Measurements from ENCODE around the gene ZNF330.

ZNF330 gene

GRCh38 chr4:141255016-141255415 is 34.3 kb downstream of the ZNF330 start:
- Histone ChIP-seq H3K27ac (ENCODE audit: low read depth, low read length) (no peak overlapping the region), H3K27me3 (ENCODE audit: control insufficient read depth, insufficient read depth, low read length) (no peaks in the 10 kb centered on the region), H3K9me3 (ENCODE audit: control insufficient read depth, insufficient read depth, low read length) (no peaks in the 10 kb centered on the region), H3K9ac (ENCODE audit: low read depth, low read length) (no peak overlapping the region), H3K4me1 (ENCODE audit: control insufficient read depth, insufficient read depth, low read length) (no peaks in the 10 kb centered on the region), H3K36me3 (ENCODE audit: control insufficient read depth, insufficient read depth, low read length) (no peaks in the 10 kb centered on the region), H3K4me3 (ENCODE audit: low read depth, low read length) (no peak overlapping the region)

- Histone ChIP-seq H3K27me3 (ENCODE audit: control insufficient read depth, insufficient read depth, low read length) (no peaks in the 10 kb centered on the region), H3K4me1 (ENCODE audit: control insufficient read depth, insufficient read depth, low read length) (no peaks in the 10 kb centered on the region), H3K4me3 (ENCODE audit: low read depth, low read length) (no peak overlapping the region), H3K9ac (ENCODE audit: low read depth, low read length) (no peak overlapping the region), H3K36me3 (ENCODE audit: control insufficient read depth, insufficient read depth, low read length) (no peaks in the 10 kb centered on the region), H3K9me3 (ENCODE audit: control insufficient read depth, insufficient read depth, low read length) (no peaks in the 10 kb centered on the region), H3K27ac (ENCODE audit: low read depth, low read length) (no peak overlapping the region)
Observed at GRCh38 chr4:141258558-141258957, 37.9 kb downstream of the ZNF330 start.

GRCh38 chr4:141275834-141276233 is 55.1 kb downstream of the ZNF330 start:
- H3K4me3 ChIP-seq (ENCODE audit: low read depth, low read length) = no peak overlapping the region
- H3K9me3 ChIP-seq (ENCODE audit: control insufficient read depth, insufficient read depth, low read length) = no peaks in the 10 kb centered on the region
- no peak overlapping the region for H3K27ac ChIP-seq (ENCODE audit: low read depth, low read length)
- H3K4me1 ChIP-seq (ENCODE audit: control insufficient read depth, insufficient read depth, low read length) = no peaks in the 10 kb centered on the region
- no peak overlapping the region for H3K9ac ChIP-seq (ENCODE audit: low read depth, low read length)
- no peaks in the 10 kb centered on the region for H3K36me3 ChIP-seq (ENCODE audit: control insufficient read depth, insufficient read depth, low read length)
- H3K27me3 ChIP-seq (ENCODE audit: control insufficient read depth, insufficient read depth, low read length) = no peaks in the 10 kb centered on the region

- Histone ChIP-seq H3K9ac (ENCODE audit: low read depth, low read length) (no peak overlapping the region), H3K9me3 (ENCODE audit: control insufficient read depth, insufficient read depth, low read length) (no peaks in the 10 kb centered on the region), H3K4me3 (ENCODE audit: low read depth, low read length) (no peak overlapping the region), H3K36me3 (ENCODE audit: control insufficient read depth, insufficient read depth, low read length) (no peaks in the 10 kb centered on the region), H3K4me1 (ENCODE audit: control insufficient read depth, insufficient read depth, low read length) (no peaks in the 10 kb centered on the region), H3K27me3 (ENCODE audit: control insufficient read depth, insufficient read depth, low read length) (no peaks in the 10 kb centered on the region), H3K27ac (ENCODE audit: low read depth, low read length) (no peak overlapping the region)
Observed at GRCh38 chr4:141283152-141283551, 62.5 kb downstream of the ZNF330 start.

- Histone ChIP-seq H3K27me3 (ENCODE audit: control insufficient read depth, insufficient read depth, low read length) (no peaks in the 10 kb centered on the region), H3K4me1 (ENCODE audit: control insufficient read depth, insufficient read depth, low read length) (no peaks in the 10 kb centered on the region), H3K9ac (ENCODE audit: low read depth, low read length) (no peak overlapping the region), H3K36me3 (ENCODE audit: control insufficient read depth, insufficient read depth, low read length) (no peaks in the 10 kb centered on the region), H3K9me3 (ENCODE audit: control insufficient read depth, insufficient read depth, low read length) (no peaks in the 10 kb centered on the region), H3K27ac (ENCODE audit: low read depth, low read length) (no peak overlapping the region), H3K4me3 (ENCODE audit: low read depth, low read length) (no peak overlapping the region)
Observed at GRCh38 chr4:141283563-141283962, 62.9 kb downstream of the ZNF330 start.

Data from HUES48 (cell line).